GM19397 (cell line): ENCODE data around the gene GPR35.

Experiments
- ATAC-seq: cut with Tn5 transposase; IDR thresholded peaks from one replicate; pipeline ENCODE4 v1.9.1; 2021; ENCODE audit warnings: mild to moderate bottlenecking, moderate library complexity; ENCODE audit not compliant: unreplicated experiment

Gene GPR35

DNA sequence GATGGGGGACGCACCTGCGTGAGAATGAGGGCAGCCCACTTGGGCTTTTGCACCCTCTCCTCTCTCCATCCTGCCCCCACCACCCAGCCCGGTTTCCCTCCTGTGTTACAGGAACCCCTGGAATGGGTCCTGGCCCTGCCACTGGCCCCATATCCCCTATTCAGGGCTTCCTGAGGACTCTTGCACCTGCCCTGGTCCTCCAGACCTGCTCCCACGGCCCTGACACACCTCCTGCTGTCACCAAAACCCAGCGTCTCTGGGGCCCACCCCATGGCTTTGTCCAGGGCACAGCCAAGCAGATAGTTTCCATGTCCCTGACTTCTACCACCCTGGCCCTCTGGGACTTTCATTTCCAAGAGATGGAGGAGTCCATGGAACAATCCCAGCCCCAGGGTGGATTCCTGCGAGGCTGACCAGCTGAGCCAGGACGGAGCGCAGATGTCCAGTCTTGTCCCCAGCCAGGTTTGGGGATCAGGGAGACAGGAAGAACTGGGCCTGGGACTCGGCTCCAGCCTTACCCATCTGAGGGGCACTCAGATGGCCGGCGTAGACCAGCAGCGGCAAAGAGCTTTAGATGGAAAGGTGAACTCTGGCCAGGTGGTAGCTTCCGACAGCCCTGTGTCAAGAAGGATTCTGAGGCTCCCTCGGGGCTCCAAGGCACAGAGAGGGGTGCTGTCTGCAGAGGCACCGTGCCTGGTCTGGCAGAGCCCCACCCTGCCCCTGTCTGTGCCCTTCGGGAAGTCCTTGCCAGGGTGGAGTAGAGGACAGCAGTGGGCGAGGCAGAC is 12.0 kb downstream of the GPR35 start:
- no peak for ATAC-seq

DNA sequence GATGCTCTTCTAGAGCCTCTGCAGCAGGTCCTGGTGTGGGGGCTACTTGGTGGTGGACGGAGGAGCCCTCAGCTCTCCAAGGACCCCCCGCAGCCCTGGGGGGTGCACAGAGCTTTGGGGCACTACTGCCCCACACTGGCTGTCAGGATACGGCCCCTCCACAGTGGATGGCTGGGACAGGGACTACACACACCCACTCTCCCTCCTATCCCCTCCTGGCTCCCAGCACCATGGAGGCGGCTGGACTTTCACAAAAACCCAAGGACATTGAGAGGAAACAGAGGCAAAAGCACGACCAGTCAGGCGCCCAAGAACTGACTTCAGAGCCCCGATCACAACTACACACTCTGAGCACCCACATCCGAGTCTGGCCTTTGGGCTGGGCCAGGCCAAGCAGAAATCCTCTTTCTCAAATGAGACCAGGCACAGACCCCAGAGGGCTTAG is 12.6 kb downstream of the GPR35 start:
- no peak for ATAC-seq

DNA sequence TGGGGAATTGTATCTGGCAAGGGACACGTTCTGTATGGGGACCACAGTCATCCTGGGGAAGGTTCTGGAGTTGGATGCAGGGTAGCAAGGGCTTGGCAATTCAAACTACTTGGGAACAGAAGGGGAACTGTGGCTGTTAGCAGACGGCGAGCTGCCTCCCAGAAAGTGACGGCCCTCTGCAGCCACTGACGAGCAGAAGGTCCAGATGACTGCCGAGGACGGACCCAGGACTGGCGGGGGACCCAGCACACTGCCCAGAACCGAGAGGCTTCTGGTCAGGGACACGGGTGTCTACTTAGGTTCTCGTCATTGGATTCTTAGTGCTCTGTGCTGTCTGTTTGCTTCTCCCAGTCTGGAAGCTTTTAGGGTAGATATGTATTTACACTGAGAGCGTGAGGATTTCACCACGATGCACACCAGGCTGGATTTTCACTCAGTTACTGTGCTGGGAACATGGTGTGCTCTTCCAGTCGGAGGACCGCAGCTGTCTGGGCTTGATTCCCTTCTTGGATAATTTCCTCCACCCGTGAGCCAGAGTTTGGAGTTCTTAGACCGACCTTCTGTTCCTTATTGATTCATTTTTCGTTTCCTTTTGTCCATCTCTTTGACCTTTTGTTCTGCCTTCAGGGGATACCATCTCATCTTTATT is 13.4 kb downstream of the GPR35 start:
- no peak for ATAC-seq

DNA sequence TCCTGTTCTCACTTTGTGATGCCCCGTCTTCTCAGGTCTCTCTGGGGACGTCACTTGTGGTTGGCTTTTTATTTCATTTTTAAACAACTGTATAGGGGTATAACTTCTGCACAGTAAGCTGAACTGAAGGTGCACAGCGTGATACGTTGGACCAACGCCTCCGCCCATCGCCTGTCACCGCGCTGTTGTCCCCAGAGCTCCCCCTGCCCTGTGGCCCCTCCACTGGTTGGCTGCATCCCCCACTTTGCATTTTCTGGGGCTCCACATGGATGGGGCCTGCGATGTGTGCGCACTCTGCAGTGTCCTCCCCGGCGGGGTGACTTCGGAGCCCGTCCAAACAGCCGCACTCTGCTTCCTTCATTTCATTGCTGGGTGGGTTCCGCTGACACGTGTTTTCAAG is 14.3 kb downstream of the GPR35 start:
- ATAC-seq = no peak

DNA sequence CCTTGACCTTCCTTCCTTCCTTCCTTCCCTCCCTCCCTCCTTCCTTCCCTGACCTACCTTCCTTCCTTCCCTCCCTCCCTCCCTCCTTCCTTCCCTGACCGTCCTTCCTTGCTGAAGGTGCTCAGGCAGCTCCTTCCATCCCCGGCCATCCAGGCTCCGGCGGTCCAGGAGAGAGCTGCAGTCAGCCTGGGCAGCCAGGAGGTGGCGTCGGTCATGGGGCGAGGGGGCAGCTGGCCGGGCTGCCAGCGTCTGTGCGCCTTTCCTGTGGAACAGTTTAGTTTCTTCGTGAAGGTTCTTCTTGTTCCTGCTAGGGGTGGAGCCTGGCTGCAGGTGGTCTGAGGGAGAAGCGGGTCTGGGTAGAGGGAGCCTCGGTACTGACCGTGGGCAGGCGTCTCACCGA is 15.7 kb downstream of the GPR35 start:
- ATAC-seq = no peak

- ATAC-seq = no peak
Observed at GRCh38 chr2:240642061-240642805, 17.0 kb downstream of the GPR35 start.

DNA sequence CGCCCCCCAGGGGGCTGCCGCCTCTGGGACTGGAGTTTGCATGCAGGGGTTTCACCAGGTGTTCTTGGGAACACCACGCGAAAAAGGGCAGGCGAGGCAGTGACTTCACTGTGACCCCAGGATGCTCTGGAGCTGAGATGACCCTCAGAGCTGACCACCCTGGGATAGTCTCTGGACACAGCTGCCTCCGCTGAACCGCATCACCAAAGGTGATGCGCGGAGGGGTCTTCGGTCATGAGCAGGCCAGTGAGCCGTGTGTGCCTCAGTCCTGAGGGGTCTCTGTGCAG is 17.5 kb downstream of the GPR35 start:
- no peak for ATAC-seq

DNA sequence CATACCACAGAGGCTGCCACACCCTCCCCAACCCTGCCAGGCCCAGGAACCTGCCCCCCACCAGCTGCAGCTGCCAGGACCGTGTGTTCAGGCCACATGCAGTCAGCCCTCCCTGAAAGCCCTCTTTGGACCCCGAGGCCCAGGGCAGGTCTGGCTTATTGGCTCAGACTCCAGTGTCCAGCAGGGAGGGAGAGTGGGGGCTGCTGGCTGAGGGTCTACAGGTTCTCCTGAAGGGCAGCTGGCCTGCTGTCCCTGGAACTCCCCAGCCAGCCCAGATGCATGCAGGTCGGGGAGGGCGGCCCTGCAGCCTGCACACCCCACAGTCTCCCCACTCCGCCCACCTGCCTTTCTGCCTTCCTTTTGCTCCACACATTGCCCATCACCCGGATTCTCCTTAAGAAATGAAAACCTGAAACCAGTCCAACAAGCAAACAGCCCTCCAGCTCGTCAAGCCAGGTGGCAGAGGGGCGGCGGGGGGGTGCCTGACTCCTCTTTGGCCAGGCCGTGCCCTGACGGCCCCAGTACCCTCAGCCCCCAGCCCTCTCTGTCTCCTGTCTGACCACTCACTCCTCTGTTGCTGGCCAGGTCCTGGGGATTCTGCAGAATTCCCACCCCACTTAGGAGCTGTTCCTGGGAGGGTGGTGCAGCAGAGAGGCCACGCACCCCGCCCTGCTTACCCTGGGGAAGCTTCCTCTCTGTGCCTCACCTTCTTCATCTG is 18.0 kb downstream of the GPR35 start:
- ATAC-seq = no peak

GRCh38 chr2:240643811-240644150 is 18.5 kb downstream of the GPR35 start:
- ATAC-seq = no peak

- no peak for ATAC-seq
Observed at GRCh38 chr2:240644171-240644651, 18.9 kb downstream of the GPR35 start.

- no peak for ATAC-seq
Observed at GRCh38 chr2:240644859-240645301, 19.6 kb downstream of the GPR35 start.

- no peak for ATAC-seq
Observed at GRCh38 chr2:240645346-240645745, 20.1 kb downstream of the GPR35 start.

DNA sequence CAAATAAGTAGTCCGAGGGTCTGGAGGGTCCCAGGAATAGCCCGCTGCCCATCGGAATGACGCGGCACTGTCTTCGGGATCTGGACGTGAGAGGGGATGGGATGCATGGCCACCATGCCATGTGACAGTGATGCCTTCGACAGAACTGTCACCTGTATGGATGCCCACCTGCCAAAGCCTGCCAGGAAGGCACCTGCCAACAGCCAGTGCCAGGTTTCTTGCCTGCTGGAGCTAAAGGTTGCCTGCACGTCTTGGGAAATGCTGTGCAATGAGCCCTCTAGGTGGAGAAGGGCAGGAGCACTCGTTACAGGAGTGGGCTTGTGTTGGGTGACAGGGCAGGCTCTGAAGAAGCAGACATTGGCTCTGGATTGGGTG is 20.5 kb downstream of the GPR35 start:
- ATAC-seq = no peak

GRCh38 chr2:240646176-240646899 is 21.1 kb downstream of the GPR35 start:
- no peak for ATAC-seq

GRCh38 chr2:240646900-240647502 is 21.7 kb downstream of the GPR35 start:
- ATAC-seq = no peak

DNA sequence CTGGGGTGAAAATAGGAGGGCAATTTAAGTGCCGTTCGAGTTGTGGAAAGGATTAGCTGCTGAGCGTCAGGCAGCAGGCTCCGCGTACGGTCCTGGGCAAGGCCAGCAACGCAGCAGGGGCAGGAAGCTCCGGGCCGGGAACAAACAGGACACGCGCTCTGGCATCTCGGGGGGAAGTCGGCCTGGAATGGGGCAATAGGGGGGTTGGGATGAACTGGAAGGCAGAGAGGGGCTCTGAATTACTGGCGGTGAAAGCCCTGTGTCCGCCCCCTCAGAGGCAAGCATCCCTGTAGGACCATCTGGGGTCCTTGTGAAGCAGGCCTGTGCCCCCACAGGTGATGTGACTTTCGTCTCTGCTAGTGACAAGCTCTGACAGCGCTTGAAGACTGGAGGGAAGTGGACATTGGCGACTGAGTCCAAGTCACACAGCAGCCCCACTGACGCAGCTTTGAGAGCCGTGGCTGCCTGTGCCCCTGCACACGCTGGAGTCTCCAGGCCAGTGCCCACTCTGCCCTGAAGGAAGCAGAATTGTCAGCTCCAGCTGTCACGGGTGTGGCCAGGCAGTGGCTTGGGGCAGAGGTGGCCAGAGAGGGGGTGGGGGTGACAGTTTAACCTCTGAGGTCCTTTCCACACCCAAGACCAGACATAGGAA is 22.3 kb downstream of the GPR35 start:
- no peak for ATAC-seq

GRCh38 chr2:240648155-240648649 is 22.9 kb downstream of the GPR35 start:
- no peak for ATAC-seq

GRCh38 chr2:240648650-240649275 is 23.5 kb downstream of the GPR35 start:
- no peak for ATAC-seq

DNA sequence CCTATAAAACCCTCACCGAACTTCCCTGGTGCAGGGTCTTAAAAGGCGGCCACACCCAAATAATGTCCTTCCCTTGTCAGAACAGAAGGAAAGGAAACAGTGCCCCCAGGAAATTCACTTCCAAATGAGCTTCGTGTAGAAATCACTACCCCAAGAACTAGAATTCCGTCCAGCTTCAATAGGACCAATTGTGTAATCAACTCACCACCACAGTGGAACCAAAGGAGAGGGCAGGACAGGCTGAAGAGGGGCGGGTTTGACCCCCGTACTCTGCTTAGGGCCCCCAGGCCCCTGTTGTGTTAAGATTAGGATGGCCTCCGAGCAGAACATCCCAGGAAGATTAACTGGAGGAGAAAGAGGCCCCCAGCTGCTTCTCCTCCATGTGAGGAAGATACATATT is 24.1 kb downstream of the GPR35 start:
- no peak for ATAC-seq
